Limb (tissue), 2 donors: ENCODE measurements around the gene MPIG6B.

Experiments used
- DNase-seq, 2 donors: peaks; one replicate each; pipeline ENCODE4 v3.0.0-alpha.2; 2016; ENCODE audit errors: extremely low spot score in 2 of 2

MPIG6B gene

DNA sequence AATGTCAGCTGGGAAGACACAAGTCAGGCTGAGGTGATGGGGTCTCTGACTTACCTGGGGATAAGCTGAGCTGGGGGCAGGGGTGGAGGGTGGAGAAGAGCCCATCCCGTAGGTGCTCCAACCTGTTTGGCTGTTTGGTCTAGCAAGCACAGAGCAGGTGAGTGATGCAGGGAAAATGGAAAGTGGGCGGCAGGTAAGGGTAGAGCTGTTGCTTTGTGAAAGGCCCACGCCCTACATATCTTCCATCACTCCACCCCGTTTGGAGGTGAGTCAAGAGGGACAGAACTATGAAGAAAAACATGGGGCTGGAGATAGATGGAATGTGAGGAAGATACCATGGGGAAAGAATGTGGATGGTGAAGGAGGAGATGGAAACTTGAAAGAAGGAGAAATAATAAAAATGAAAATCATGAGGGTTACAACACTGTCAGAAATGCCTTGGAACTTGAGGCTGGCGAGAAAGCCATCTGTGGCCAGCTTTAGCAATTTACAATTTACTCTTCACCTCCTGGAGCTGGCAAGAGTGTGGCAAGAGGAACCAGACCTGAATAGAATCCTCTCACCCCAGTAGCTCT, 2.9 kb upstream of the MPIG6B start:
- no peak for DNase-seq

DNA sequence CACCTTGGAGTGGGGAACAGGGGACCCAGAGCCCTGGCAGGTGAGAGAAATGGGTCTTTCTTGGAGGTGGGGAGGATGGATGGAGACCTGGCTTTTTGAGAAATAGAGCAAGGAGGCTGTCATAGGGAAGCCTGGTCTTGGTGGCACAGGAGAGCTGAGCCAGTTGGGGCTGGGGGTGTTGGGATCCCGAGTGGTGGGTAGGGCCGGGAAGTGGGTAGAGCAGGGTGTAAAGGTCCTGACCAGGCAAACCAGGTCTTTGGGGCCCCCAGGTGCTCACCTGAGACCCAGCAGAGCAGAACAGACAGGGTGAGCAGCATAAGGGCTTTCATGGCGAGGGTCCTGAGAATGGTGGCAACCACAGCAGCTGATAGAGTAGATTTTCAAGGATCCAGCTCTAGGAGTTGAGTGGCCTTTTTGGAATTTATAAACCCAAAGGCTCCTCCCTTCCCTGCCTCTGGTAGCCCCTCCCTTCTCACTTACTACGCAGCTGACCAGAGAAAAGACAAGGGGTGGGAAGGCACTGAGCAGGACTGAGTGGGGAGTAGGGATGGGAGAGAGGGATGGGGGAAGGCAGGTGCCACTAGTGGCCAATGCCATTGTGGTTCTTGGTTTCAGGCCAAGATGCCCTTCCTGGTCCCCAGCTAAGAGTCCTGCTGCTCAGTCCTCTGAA, 1.7 kb upstream of the MPIG6B start, which contains the start of gene LY6G6C:
Gene LY6G6C, minus strand, starts transcription at position 396 of the 670 bp plus-strand sequence. Its CDS starts 67 bp downstream, at position 329.
- DNase-seq, result no peak

DNA sequence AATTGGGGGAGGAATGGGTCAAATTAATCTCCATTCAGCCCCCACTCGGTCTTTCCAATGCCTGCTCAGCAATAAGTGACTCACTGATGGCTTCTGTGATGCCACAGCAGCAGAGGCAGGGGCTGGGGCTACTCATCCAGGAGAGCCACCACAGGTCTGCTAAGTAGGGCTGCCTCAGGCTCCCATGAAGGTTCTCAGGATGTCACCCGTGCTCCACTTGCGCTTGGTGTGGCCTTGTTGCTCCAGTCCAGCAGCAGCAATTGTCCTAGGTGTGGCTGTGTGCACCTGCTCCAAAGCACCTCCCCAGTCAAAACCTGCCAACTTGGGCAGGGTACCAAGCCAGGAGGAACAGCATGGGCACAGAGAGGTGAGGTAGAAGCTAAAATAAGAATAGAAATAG, 1.0 kb upstream of the MPIG6B start:
- DNase-seq, result no peak

- no peak for DNase-seq
These were observed 963 bp downstream of the MPIG6B start for GRCh38 chr6:31723980-31724691.

GRCh38 chr6:31725502-31726350, 2.6 kb downstream of the MPIG6B start:
- DNase-seq, result no peak

DNA sequence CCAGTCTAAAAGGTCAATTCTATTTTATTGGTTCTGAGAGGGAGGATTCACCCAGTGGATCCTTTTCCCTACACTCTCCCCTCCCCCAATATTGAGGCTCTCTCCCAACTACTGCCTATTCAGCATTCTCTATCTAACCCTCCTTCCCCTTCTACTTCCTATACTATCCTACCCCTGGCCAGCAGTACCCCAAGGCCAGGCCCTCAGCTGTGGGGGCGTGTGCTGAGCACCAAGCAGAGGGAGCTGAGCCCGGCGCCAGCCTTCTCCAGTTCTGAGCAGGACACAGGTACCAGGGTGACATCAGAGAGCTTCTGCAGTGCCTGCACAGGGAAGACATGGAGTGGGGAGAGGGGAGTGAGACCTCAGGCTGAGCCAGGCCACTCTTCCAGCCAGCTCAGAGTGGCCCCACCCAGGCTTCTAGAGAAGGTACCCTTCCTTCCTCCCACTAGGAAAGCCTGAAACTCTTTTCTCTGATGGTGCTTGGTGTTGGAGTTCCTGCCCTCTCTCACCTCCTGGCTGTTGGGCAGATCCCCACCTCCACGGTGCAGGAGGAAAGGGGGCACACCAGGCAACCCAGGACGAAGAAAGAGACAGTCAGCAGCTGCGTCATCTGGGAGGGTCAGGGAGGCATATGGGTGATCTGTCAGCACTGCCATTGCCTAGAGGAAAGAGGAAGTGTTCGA, 4.0 kb downstream of the MPIG6B start:
- no peak for DNase-seq

GRCh38 chr6:31727717-31728671, 4.8 kb downstream of the MPIG6B start:
- DNase-seq, result peak in 1 of 2 donors; percentile 36

GRCh38 chr6:31728767-31729514, 5.8 kb downstream of the MPIG6B start, which contains the start of gene DDAH2:
Gene DDAH2 (minus strand): TSS chr6:31729299. CDS start chr6:31729161, 138 bp downstream.
- no peak for DNase-seq

- peak; percentile 84 to 92 for DNase-seq
These were observed 6.4 kb downstream of the MPIG6B start for GRCh38 chr6:31729515-31729978.

- DNase-seq, result peak; percentile 93 to 95
These were observed 6.9 kb downstream of the MPIG6B start for GRCh38 chr6:31729979-31730630.

- no peak for DNase-seq
These were observed 7.5 kb downstream of the MPIG6B start for GRCh38 chr6:31730631-31731086.

DNA sequence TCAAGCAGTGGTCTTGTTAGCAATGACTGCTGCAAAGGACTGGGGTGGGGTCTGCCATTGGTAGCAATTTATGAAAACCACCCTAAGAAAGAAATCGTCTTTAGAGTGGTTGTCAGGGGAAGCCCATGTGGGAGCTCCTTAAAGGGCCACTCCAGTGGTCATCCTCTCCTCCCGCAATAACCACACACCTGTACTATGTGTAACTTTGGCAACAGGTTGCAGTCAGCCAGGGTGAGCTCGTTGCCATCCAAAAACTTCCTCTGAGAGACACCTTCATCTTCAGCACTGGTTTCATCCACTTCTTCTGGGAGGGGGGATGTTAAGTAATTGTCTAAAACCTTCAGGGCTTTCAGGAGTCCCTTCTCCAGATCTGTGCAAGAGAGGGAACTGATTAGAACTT, 8.9 kb downstream of the MPIG6B start:
- no peak for DNase-seq

DNA sequence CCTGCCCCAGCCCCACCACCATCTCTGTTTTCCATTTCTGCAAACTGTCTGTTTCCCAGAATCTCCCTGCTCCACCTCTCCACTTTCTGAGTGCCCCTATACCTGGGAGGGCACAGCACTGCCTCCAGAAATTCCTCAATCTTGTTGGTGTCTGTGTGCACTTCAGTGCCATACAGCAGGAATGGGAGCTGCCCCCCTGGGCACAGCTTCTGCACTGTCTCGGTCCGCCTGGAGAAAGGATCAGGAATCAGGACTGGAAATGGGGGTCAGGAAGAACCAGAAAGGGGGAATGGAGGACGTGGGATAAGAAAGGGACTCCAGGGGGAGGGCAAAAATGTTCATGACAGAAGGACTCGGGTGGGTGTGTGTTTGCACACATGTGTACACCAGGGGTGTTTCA, 10.6 kb downstream of the MPIG6B start:
- DNase-seq, result no peak

DNA sequence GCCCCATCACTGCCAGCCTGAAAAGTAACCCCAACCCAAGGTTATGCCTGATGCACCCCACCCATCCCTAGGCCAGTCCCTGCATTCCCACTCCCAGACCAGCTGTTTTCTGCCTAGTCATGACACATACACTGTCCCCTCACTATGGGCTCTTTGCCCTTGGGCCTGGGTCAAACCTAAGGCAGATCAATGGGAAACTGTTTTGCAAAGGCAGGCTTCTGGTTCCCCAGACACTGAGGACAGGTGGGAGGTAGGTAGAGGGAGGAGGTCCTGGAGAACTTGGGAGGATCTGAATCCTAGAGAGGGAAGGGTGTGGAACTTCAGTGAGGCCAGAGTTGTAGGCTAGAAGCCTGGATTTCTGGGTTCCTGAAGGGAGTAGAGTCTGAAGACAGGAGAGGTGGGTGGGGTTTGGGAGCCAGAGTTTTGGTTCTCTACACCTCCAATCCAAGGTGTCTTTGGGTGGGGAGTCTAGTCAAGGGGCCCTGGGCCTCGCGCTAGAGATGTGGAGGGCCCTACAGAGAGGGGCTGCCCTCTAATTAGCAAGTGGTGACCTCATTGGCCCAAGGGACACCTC, 11.2 kb downstream of the MPIG6B start:
- DNase-seq, result no peak

DNA sequence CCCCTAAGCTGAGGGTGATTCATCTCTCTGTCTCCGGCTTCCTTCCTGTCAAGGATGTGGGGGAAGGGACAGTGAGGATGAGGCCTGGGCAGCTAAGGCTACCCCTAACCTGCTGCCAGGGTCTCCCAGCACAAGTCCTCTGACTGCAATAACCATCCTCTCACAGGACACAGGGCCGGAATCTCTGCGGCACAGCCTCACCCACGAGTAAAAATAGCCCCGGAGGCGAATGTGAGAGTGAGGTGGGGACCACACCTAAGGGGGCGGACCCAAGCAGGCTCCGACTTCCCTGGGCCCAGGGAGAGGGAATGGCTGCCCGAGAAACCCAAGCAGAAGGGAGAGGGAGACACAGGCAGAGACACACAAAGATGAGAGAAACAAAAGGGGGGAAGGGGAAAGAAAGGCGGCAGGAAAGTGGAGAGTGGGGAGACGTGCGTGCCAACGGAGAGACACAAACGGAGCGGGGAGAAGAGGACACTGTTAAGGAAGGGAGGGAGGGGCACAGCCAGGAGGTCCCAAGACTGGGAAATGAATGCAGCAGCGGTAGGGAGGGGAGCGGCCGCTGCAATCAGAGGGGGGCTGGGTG, 11.7 kb downstream of the MPIG6B start:
- peak; percentile 15 to 67 for DNase-seq

- DNase-seq, result peak; percentile 79 to 89
These were observed 13.0 kb downstream of the MPIG6B start, which contains the start of gene CLIC1 for GRCh38 chr6:31736021-31736767. Gene CLIC1 (minus strand): TSS chr6:31736530. CDS start chr6:31736300, 230 bp downstream.
